Fibroblast of lung (primary cell): ENCODE data around the gene FNDC3B. TPM values are rescaled to one million over a fixed set of nuclear protein-coding genes. Genes with fewer than 3 reads are reported as not detected.

ENCODE experiments used
- DNase-seq, 2 donors: peaks; one replicate each; pipeline versions ENCODE4 v3.0.0 to v3.0.0-alpha.2; 2010; ENCODE audit warnings: low read depth in 2 of 2
- H2AFZ ChIP-seq: 2 replicates; pipeline ENCODE4 v1.5.1; 2012; ENCODE audit warnings: low read length, control low read depth, inconsistent platforms
- H3K27ac ChIP-seq: 2 replicates; pipeline ENCODE4 v1.5.1; 2011; ENCODE audit warnings: low read length, control low read depth; ENCODE audit not compliant: insufficient read depth
- H3K27me3 ChIP-seq: 2 replicates; pipeline ENCODE4 v1.5.1; 2011; ENCODE audit warnings: mild to moderate bottlenecking, low read length; ENCODE audit not compliant: control insufficient read depth, insufficient read depth
- H3K36me3 ChIP-seq: 2 replicates; pipeline ENCODE4 v1.5.1; 2011; ENCODE audit warnings: low read length; ENCODE audit not compliant: control insufficient read depth, insufficient read depth
- H3K4me1 ChIP-seq: 2 replicates; pipeline ENCODE4 v1.5.1; 2011; ENCODE audit warnings: low read length; ENCODE audit not compliant: control insufficient read depth, insufficient read depth; ENCODE audit errors: extremely low read depth
- H3K4me2 ChIP-seq: 2 replicates; pipeline ENCODE4 v1.5.1; 2011; ENCODE audit warnings: low read length, control low read depth; ENCODE audit not compliant: insufficient read depth; ENCODE audit errors: extremely low read depth
- H3K4me3 ChIP-seq, 4 experiments: fragments of 200-600 bp in 1 of 4; sonication (generic) in 1 of 4; replicated peaks in 1 of 4; 2 replicates each; pipeline ENCODE4 v1.5.1; 2011 to 2016; ENCODE audit warnings: low read length in 4 of 4, low read depth in 3 of 4, mild to moderate bottlenecking in 3 of 4, control low read depth in 2 of 4, inconsistent platforms in 1 of 4, mixed read lengths in 1 of 4; ENCODE audit not compliant: insufficient read depth in 1 of 4; ENCODE audit errors: control extremely low read depth in 1 of 4
- H3K79me2 ChIP-seq: 2 replicates; pipeline ENCODE4 v1.5.1; 2012; ENCODE audit warnings: mild to moderate bottlenecking, low read length, inconsistent platforms; ENCODE audit not compliant: control insufficient read depth, insufficient read depth
- H3K9ac ChIP-seq: 2 replicates; pipeline ENCODE4 v1.5.1; 2011; ENCODE audit warnings: mild to moderate bottlenecking, low read length, control low read depth; ENCODE audit not compliant: insufficient read depth
- H3K9me3 ChIP-seq: 2 replicates; pipeline ENCODE4 v1.5.1; 2012; ENCODE audit warnings: low read depth, low read length; ENCODE audit not compliant: control insufficient read depth, insufficient read depth
- H4K20me1 ChIP-seq: 2 replicates; pipeline ENCODE4 v1.5.1; 2011; ENCODE audit warnings: low read length; ENCODE audit not compliant: control insufficient read depth, insufficient read depth; ENCODE audit errors: extremely low read depth
- CTCF ChIP-seq, 2 donors: IDR thresholded peaks in 1 of 2; conservative IDR thresholded peaks in 1 of 2; 1 replicate in 1 of 2; 2 replicates in 1 of 2; pipeline ENCODE4 v1.5.1; 2011 to 2012; ENCODE audit warnings: low read length in 2 of 2, control low read depth in 1 of 2, inconsistent platforms in 1 of 2, low read depth in 1 of 2, mild to moderate bottlenecking in 1 of 2
- EZH2 ChIP-seq: IDR thresholded peaks from 2 replicates; pipeline ENCODE4 v1.5.1; 2012; ENCODE audit warnings: low read length, control low read depth, mild to moderate bottlenecking; ENCODE audit errors: missing control alignments
- polyA plus RNA-seq, 2 donors: library from polyadenylated mRNA; depleted of rRNA in 1 of 2; stranded (reverse) in 1 of 2; unstranded in 1 of 2; fragments of >200 nt; gene quantifications; 2 replicates each; pipeline ENCODE4 v1.2.1, GENCODE V29; 2011 to 2012; ENCODE audit warnings: missing spikeins in 1 of 2
- total RNA-seq: library from RNA; depleted of rRNA; stranded (reverse); fragments of >200 nt; gene quantifications from 2 replicates; pipeline ENCODE4 v1.2.1, GENCODE V29; 2014

Gene FNDC3B
- total and polyA plus RNA-seq, 2 donors (not counting 1 experiment from before 2014, with no cell fraction given), result 26.1 to 76.8 TPM

GRCh38 chr3:172334671-172335207 lies 295.4 kb downstream of the FNDC3B start:
- H3K79me2 ChIP-seq, result no peaks in the 10 kb centered on the region
- H4K20me1 ChIP-seq, result no peaks in the 10 kb centered on the region
- H2AFZ ChIP-seq, result no peak overlapping the region
- DNase-seq, result no peak
- no peaks in the 10 kb centered on the region for H3K27me3 ChIP-seq
- H3K4me3 ChIP-seq, result no peak overlapping the region
- peaks cover 15% of the 10 kb centered on the region for H3K36me3 ChIP-seq
- H3K27ac ChIP-seq, result no peak overlapping the region
- no peak for TF ChIP-seq EZH2
- TF ChIP-seq CTCF (conservative IDR thresholded peaks at IDR 0.05 in 1 of 2, IDR thresholded peaks at IDR 0.05 in 1 of 2; ENCODE audit: low read depth in 1 of 2, low read length in 2 of 2), result no peak
- H3K9ac ChIP-seq, result no peak overlapping the region
- no peak overlapping the region for H3K4me2 ChIP-seq
- no peaks in the 10 kb centered on the region for H3K4me1 ChIP-seq
- H3K9me3 ChIP-seq, result no peaks in the 10 kb centered on the region

- Histone ChIP-seq H3K79me2 (no peaks in the 10 kb centered on the region), H3K27ac (no peak overlapping the region), H3K4me2 (no peak overlapping the region), H3K36me3 (peaks cover 15% of the 10 kb centered on the region), H3K4me1 (no peaks in the 10 kb centered on the region), H4K20me1 (no peaks in the 10 kb centered on the region), H3K9ac (no peak overlapping the region), H2AFZ (no peak overlapping the region), H3K27me3 (no peaks in the 10 kb centered on the region), H3K4me3 (no peak overlapping the region), H3K9me3 (no peaks in the 10 kb centered on the region)
- no peak for DNase-seq
- no peak for TF ChIP-seq EZH2
- TF ChIP-seq CTCF (conservative IDR thresholded peaks at IDR 0.05 in 1 of 2, IDR thresholded peaks at IDR 0.05 in 1 of 2; ENCODE audit: low read depth in 1 of 2, low read length in 2 of 2), result no peak
Observed at GRCh38 chr3:172339892-172340291, 300.5 kb downstream of the FNDC3B start.

GRCh38 chr3:172340583-172340982 lies 301.2 kb downstream of the FNDC3B start:
- Histone ChIP-seq H3K79me2 (no peaks in the 10 kb centered on the region), H3K4me3 (no peak overlapping the region), H3K9me3 (no peaks in the 10 kb centered on the region), H4K20me1 (no peaks in the 10 kb centered on the region), H3K27ac (no peak overlapping the region), H3K36me3 (peaks cover 16% of the 10 kb centered on the region), H3K9ac (no peak overlapping the region), H3K27me3 (no peaks in the 10 kb centered on the region), H3K4me2 (no peak overlapping the region), H3K4me1 (no peaks in the 10 kb centered on the region), H2AFZ (no peak overlapping the region)
- TF ChIP-seq EZH2, result no peak
- TF ChIP-seq CTCF (conservative IDR thresholded peaks at IDR 0.05 in 1 of 2, IDR thresholded peaks at IDR 0.05 in 1 of 2; ENCODE audit: low read depth in 1 of 2, low read length in 2 of 2), result no peak
- DNase-seq, result no peak
